HG03095 (cell line): ENCODE results near the gene CFAP65.

Experiments
- ATAC-seq: cut with Tn5 transposase; IDR thresholded peaks from one replicate; pipeline ENCODE4 v1.9.1; 2021; ENCODE audit warnings: moderate library complexity; ENCODE audit not compliant: unreplicated experiment

CFAP65 gene, protein sequence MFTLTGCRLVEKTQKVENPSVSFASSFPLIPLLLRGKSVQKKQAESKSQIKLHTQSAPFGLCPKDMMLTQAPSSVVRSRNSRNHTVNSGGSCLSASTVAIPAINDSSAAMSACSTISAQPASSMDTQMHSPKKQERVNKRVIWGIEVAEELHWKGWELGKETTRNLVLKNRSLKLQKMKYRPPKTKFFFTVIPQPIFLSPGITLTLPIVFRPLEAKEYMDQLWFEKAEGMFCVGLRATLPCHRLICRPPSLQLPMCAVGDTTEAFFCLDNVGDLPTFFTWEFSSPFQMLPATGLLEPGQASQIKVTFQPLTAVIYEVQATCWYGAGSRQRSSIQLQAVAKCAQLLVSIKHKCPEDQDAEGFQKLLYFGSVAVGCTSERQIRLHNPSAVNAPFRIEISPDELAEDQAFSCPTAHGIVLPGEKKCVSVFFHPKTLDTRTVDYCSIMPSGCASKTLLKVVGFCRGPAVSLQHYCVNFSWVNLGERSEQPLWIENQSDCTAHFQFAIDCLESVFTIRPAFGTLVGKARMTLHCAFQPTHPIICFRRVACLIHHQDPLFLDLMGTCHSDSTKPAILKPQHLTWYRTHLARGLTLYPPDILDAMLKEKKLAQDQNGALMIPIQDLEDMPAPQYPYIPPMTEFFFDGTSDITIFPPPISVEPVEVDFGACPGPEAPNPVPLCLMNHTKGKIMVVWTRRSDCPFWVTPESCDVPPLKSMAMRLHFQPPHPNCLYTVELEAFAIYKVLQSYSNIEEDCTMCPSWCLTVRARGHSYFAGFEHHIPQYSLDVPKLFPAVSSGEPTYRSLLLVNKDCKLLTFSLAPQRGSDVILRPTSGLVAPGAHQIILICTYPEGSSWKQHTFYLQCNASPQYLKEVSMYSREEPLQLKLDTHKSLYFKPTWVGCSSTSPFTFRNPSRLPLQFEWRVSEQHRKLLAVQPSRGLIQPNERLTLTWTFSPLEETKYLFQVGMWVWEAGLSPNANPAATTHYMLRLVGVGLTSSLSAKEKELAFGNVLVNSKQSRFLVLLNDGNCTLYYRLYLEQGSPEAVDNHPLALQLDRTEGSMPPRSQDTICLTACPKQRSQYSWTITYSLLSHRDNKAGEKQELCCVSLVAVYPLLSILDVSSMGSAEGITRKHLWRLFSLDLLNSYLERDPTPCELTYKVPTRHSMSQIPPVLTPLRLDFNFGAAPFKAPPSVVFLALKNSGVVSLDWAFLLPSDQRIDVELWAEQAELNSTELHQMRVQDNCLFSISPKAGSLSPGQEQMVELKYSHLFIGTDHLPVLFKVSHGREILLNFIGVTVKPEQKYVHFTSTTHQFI (N-terminal part only)

DNA sequence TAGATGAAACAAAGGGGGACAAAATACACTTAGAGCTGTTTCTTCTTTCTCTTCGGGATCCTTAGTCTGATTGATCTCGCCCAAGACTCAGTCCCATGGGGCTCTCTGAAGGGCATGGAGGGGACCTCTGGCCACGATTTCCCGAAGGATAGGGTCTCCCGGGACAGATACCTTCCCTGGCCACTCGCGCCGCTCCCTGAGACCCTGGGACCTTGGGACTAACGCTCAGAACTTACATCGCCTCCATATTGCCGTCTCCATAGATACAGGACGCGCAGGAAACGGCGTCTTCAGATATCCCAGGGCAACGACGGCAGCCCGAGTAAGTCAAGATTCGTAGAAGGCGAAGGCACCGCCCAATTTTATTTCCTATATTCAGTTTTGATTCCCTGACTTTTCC is at the start of gene CFAP65:
TSS of gene CFAP65 (minus strand) at position 265 of the 400 bp plus-strand sequence. CDS start 2,468 bp downstream, outside the sequence.
- ATAC-seq = no peak

DNA sequence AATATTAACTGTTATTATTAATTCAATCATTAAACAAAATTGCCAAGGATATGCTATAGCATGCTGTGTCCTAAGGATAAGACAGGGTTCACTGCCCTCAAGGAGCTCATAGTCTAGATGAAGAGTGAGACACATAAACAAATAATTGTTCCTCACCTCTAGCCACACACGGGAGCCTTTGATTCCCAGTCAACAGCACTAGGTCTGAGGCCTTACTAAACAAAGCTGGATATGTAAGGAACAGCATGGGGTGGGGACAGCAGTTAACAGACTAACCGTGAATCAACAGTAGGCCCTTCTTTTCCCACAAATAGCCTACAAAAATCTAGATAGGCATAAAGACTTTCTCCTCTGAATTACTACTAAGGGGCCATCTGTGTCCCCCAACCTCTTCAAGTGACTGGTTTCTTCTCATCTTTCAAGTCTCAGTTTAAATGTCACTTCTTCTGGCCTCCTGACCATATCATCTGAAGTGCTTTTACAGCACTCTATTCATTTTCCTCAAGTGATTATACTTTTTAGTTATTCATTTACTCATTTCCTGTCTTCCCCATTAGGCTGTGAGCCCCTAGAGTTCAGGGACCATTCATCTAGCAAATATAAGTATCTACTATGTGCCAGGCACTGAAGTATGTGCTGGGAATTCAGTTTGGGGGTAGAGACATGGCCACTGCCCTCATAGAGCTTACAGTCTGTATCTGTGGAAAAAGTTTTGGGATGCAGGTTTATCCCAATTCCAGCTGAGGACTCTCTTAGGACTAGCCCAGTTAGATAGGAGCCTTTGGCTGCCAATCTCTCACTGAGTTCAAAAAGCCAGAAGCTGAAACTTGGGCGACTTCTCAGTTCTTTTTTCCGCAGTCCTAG is 49.4 kb upstream of the CFAP65 start:
- no peak for ATAC-seq

DNA sequence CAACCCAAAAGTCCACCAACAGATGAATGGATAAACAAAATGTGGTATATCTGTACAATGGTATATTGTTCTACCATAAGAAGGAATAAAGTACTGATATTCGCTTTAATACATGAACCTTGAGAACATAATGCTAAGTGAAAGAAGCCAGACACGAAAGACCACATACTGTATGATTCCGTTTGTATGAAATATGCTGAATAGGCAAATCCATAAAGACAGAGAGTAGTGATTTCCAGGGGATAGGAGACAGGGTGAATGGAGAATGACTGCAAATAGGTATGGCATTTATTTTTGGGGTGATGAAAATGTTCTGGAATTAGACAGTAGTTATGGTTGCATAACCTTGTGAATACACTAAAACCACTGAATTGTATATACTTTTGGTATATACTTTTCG is 48.0 kb upstream of the CFAP65 start:
- no peak for ATAC-seq

DNA sequence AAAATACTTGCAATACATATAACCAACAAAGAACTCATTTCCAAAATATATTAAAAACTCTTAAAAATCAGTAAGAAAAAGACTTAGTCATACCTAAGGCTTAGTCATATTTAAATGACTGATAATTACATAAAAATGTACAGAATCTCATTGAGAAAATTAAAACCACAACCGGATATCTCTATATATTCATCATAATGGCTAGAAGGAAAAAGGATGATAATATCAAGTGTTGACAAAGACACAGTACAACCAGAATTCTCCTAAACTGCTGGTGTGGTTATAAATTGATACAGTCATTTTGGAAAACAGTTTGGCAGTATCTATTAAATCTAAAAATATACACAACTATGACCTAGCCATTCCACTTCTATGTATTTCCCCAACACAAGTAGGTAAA is 46.5 kb upstream of the CFAP65 start:
- no peak for ATAC-seq

DNA sequence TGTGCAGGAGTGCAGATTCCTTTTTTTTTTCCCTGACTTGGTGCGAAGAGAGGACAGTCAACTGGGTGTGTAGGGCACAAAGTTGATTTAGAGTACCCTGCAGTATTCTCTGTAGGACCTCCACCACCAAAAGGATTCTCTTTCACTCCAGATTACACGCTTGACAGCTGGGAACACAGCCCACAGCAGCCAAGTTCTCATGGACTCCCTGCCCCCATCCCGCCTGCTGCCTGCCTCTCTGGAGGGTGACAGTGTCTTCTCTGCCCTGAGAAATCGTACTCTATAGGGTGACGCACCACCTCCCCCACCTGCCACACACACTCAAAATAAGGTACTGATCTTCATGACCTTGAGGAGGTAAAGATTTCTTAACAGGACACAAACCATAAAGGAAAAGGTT is 46.0 kb upstream of the CFAP65 start:
- no peak for ATAC-seq

DNA sequence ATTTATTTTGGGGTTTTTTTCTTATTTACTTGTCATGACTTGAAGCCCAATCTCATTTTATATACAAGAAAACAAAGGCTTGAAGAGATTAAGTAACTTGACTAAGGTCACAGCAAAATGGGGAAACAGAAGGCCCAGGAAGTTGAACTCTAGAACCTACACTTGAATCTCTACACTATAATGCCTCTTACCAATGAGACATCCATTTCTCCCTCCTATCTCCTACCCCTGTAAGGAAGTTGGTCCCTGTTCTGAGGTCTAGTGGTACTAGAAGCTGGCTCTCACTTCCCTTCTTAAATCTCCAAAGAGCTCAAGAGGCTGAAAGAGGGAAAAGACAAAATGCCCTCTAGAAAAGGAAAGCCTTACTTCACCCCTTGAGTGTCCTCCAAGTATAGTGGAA is 44.9 kb upstream of the CFAP65 start:
- no peak for ATAC-seq

DNA sequence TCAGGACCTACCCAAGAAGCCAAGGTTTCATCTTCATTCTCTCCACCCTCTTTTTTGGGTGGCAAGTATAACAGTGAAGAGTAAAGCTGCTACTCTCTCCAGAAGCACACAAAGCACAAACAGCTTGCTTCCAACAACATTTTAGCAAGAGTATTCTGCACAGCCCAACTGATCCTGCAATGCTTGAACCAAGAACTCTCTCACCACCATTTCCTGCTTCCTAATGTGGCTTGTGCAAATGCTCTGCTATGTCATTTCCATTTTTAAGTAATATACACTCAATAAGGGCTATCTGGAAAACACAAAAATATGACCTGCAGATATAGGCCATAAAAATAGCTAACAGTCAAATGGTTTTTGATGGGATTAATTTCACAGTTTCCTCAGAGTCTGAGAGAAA is 43.5 kb upstream of the CFAP65 start:
- no peak for ATAC-seq

DNA sequence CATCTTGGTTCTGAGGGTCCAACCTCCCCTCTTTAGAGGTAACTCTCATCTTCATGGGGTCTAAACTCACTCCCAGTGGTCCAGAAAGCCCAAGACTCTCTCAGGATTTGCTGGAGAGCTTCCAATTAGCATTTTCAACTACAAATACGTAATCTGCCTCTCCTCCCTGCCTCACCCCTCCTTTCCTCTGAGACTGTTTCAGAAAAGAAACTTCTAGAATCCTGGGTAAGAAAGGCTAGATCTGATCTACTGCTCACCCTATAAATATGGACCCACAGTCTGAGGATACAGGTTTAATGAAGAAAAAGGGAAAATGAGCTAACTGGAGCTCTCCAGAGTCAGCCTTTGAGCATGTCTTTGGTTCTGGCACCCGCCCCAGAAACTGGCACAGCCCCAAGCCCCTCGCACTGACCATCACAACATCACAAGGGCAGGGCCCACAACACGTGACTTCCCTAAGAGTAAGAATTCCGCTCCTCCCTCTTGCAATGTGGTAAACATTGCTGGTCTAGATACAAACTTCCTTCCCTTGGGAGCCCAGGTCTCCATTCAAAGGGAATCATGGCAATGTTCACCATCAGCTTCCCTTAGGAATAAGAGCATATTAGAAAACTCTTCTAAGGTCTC is 41.1 kb upstream of the CFAP65 start:
- no peak for ATAC-seq

DNA sequence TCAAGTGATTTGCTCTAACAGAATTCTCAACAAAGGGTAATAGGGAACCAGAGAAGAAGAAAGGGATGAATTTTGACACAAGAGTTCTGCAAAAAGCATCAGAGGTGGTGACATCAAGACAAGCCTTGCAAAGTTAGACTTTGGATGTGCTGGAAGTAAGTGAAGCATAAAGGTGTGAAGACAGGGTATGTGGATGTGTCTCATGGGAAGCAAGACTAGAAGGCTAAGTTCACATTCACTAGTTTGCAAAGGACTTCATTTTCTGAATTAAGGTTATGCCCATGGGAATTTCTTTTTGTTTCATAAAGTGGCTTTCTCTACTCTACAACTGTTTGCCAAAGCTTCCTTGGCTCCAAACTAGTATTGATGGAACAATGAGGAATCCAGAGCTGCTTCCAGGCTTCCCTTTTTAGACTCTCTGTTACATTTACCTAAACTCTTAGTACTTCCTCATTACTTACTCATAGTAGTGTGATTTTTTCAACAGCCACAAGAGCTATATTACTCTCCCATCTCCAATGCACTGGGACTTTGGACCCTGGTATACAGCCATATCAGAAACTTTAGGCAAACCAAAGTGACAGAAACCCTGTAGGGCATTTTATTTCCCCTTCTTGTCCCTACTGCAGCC is 40.5 kb upstream of the CFAP65 start:
- ATAC-seq = no peak

DNA sequence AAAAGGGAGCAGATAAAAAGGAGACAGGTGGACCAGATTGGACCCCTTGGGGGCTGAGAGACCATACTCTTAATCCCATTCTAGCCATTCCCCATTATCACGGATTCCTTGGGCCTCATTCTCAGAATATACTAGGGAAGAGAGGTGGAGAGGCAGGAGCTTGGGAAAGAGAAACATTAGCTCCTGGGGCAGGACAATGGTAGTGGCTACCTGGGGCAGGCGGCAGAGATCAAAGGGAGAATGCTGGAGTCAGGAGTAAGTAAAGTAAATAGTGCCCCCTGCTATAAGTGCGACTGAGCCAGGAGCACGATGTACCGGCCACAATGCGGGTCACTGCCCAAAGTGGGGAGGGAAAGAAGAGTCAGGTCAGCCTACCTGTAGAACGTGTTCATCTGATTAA is 39.8 kb upstream of the CFAP65 start:
- ATAC-seq = no peak

DNA sequence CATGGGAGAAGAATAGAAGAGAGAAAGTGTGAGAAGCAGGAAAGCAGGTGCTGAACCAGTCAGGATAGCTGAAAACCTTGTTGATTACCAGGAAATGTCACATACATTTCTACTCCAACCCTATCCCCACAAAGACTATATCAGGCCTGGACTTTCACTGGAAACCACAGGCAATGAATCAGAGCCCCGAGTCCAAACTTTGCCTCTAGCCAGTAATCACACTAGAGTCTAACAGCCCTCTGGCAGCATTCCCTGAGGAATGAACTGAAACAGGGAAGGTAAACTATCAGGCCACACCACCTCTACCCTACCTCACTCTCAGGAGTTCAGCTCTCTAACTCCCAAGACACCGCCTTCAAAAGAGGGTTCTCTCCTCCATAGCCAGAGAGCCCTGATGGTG is 38.1 kb upstream of the CFAP65 start:
- no peak for ATAC-seq

DNA sequence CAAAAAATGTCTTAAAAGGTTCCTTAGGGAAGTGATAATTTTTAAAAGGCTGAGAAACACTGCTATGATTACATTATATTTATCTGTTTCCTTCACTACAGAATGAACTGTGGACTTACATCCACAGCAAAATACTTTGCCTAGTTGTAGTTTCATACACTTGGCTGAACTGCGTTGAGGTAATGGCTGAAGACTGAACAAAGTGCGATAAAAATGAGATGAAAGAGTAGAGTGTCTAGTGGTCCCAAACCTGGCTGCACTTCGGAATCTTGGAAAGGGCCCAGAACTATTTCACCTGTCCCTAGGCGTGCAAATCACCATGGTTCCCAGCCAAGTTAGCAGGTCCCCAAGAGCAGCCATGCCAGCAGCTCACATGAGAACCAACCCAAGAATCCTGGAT is 37.6 kb upstream of the CFAP65 start:
- ATAC-seq = no peak

DNA sequence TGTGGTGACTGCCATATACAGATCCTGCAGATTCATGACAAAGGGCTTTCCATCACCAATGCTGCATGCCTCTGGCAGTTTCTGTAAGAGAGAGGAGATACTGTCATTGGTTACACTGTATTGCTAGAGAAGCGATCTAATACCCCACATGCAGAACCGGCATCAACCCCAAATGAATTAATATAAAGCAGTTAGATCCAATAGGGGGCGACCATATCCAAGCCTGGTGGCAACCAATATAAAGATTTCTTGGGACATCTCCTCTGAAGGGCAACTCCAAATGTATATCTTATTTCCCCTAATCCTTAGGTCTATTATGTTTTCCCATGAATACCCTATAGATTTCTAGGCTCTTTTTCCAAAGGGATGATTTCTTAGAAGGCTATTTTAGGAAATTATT is 36.8 kb upstream of the CFAP65 start:
- no peak for ATAC-seq

DNA sequence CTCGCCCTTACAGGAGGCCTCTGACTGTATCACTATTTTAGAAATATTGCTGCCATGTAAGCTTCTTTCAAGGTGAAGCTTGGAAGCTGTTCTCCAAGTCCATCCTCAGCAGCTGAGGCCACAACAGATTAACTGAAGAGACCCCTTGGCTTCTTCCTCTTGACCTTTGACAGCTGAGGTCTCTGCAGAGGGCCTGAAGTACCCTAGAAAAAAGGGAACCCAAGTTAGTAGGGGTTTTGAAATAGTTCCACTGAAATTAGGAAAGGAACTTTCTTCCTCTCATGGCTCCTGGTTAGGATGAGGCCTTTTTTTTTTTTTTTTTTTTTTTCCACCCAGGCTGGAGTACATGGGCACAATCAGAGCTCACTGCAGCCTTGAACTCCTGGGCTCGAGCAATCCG is 34.9 kb upstream of the CFAP65 start:
- no peak for ATAC-seq

DNA sequence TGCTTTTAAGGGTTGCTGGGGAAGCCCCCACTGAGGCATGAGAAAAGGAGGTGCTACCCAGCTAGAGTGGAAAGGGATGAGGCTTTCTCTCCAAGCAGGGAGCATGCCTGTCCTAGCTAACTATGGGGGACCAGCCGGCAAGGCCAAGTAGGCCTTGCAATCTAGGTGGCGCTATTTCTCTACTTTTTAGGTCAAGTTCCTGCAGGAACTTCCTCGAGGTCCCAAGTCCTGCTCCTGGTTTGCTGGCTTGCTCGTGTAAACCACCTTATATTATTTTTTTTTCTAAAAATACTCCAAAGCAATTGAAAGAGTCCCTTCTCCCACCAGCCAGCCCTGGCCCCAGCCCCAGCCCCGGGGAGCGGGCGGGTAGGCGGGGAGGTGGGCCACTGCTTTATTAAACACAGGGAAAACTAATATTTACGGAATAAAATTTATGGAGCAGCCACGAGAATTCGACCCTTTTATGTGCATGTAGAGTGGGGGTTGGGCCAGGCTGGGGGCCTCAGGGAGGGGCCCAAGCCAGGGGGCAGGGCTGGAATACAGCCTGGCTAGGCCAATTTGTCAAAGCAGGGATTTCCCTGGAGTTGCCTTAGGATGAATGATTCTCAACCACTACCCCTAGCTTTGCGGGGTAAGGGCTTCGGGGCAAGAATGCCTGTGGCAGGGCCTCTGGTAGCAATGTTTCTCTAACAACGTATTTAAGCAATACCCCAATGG is 32.3 kb upstream of the CFAP65 start:
- ATAC-seq = no peak

DNA sequence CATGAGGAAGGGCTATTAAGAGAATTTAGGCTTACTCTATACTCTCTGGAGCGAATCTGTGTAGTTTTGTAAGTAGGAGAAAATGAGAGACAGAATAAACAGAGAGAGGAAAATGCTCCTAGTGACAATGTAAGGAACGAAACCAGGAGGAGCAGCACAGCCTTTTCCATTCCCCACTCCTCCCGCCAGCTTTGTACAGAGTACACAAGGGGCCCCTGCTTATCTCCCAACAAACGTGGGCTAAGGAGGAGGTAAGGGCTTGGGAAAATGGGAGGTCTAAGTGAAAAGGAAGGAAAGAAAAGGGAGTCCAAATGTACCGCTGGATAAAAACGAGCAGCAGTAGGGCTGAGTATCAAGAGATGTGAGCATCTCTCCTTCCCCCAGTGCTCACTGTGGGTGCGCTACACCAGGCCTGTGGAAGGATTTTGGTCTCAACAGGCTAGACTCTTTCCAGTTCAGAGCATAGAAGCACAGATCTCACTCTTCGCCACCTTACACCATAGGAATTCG is 31.5 kb upstream of the CFAP65 start:
- no peak for ATAC-seq

DNA sequence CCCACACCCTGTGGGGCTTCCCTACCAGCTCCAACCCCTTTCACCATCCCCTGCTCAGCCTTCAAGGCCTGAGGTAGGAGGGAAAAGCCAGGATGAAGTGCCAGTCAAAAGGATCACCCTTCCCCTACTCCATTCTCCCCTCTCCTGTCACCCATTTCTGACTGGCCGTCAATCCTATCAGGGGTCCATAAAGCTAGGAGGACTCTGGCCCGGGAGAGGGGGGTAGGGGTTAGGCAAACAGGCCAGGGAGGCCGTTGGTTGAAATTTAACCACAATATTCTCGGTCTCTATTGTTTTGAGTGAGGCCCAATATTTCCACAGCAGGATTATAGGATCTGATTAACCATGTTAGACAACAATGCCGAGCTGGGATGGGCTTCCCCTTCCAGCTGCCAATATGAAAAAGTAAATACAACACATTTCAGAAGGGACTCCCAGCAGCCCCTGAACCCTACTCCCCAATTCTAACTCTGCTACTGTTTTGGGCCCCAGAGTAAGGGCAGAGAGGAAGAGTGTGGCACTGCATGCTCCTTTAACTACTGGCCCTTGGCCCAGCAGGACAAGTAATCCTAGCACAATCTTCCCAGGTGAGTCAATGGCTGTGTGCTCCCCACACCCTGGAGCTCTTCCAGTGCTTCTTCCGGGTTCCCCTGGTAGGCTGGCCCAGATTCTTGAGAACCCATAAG is 30.0 kb upstream of the CFAP65 start:
- no peak for ATAC-seq

DNA sequence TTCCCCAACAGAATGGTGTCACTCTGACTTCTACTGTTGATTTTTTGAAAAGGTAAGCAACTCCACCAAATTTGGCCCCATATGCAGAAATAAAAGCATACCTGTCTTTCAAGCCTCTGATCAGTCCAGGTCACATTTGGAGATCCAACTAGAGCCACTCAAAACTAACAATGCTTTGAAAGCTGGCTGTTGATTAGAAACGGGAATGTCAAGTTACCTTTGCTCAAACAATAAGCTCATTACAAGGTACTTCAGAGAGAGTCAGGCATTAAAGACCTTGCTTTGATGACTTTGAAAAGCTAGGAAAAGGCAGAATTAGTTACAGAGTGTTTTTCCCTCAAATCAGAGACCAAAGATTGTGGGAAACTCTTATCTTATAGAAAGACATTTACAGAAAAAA is 24.2 kb upstream of the CFAP65 start:
- no peak for ATAC-seq
